ENCODE data around the gene HSBP1. TPM values are rescaled to one million over a fixed set of nuclear protein-coding genes. Genes with fewer than 3 reads are reported as not detected.
A peak's percentile ranks its signal among the peaks of the same experiment; 100 is the strongest.

HSBP1 gene
- 228 and 230 TPM in 2 replicates for total RNA-seq (2021)
- long read RNA-seq, full-length matches to known transcripts = 727 of 757 reads
- long read RNA-seq, partial matches to known transcripts = 2 of 757 reads
- long read RNA-seq, other reads (novel, unspliced or antisense) = 28 of 757 reads

- H3K4me3 Mint-ChIP-seq = peak within 1 kb of the TSS; percentile 96 to 98
- H3K27me3 Mint-ChIP-seq (ENCODE audit: low read depth) = 0 out of 2 replicates have a peak, but pooled peaks cover 1% of the 10 kb centered on the region
- H3K36me3 Mint-ChIP-seq (ENCODE audit: insufficient read depth in 1 of 3, low read depth in 3 of 3) = peaks cover 16 to 40% (median 29%) of the 10 kb centered on the region in 3 experiments; a peak in 6 of 7 replicates
- no peak within 1 kb of the TSS for H2BK120ac ChIP-seq (ENCODE audit: low read depth, low read length, poor library complexity, severe bottlenecking)
- no peaks in the 10 kb centered on the region for H3K27me3 ChIP-seq (ENCODE audit: insufficient read depth, low read length)
- peak within 1 kb of the TSS; percentile 79 for H3K4me2 ChIP-seq (ENCODE audit: insufficient read depth, insufficient read length, low read length)
- no peak for TF ChIP-seq CTCF (conservative IDR thresholded peaks at IDR 0.05)
- no peak within 1 kb of the TSS for H2BK20ac ChIP-seq (ENCODE audit: low read depth, low read length, poor library complexity, severe bottlenecking)
- no peaks in the 10 kb centered on the region for H3K9me3 ChIP-seq (ENCODE audit: control insufficient read depth, low read depth, low read length)
- peak within 1 kb of the TSS; percentile 68 to 97 (median 96); a peak in 6 of 7 replicates for H3K27ac Mint-ChIP-seq
- no peaks in the 10 kb centered on the region; a peak in 1 of 5 replicates for H3K9me3 Mint-ChIP-seq
- peak within 1 kb of the TSS; percentile 8 for H3K18ac ChIP-seq (ENCODE audit: insufficient read length, low read depth, low read length)
- H3K23me2 ChIP-seq (ENCODE audit: insufficient read length, low read depth, low read length, poor library complexity, severe bottlenecking) = peaks cover 3% of the 10 kb centered on the region
- no peak within 1 kb of the TSS for H3T11ph ChIP-seq (ENCODE audit: low read length)
- peaks cover 2% of the 10 kb centered on the region for H4K20me1 ChIP-seq (ENCODE audit: control insufficient read depth, insufficient read depth, insufficient read length)
- peak within 1 kb of the TSS; percentile 58 for H3K9ac ChIP-seq (ENCODE audit: extremely low read depth, insufficient read length, low read length)
- H3K79me1 ChIP-seq (ENCODE audit: insufficient read depth, low read depth, low read length, poor library complexity, severe bottlenecking) = peaks cover 4% of the 10 kb centered on the region
- peak; percentile 96 for DNase-seq
- no peak within 1 kb of the TSS for H3K27ac ChIP-seq (ENCODE audit: insufficient read length, low read depth, low read length)
- H3K14ac ChIP-seq (ENCODE audit: insufficient read depth, low read length) = peak within 1 kb of the TSS; percentile 33; the same call in 1 of the 2 replicates
- no peak within 1 kb of the TSS for H2BK15ac ChIP-seq (ENCODE audit: low read depth, low read length)
- H3K56ac ChIP-seq (ENCODE audit: insufficient read length, low read depth, low read length) = no peak within 1 kb of the TSS
- no peak within 1 kb of the TSS for H3K4ac ChIP-seq (ENCODE audit: low read depth, low read length)
- peaks cover 28% of the 10 kb centered on the region in 2 experiments for H3K4me1 Mint-ChIP-seq
- H2AFZ ChIP-seq (ENCODE audit: low read length) = no peak within 1 kb of the TSS
- no CpG with 5 or more reads among the region's 76 CpGs for WGBS (ENCODE audit: extremely low coverage, insufficient read length, low lambda C conversion rate)
- no peak within 1 kb of the TSS for H4K8ac ChIP-seq (replicated peaks; ENCODE audit: insufficient read length, low read depth, low read length)
- H3K23ac ChIP-seq (ENCODE audit: insufficient read length, low read depth, low read length) = no peak within 1 kb of the TSS
- H2BK12ac ChIP-seq (ENCODE audit: insufficient read length, low read depth, low read length) = no peak within 1 kb of the TSS
- no peak within 1 kb of the TSS for H2AK5ac ChIP-seq (ENCODE audit: insufficient read length, low read length)
- peaks cover 8% of the 10 kb centered on the region; the same call in 1 of the 2 replicates for H3K79me2 ChIP-seq (ENCODE audit: insufficient read depth, low read length)
- no peak within 1 kb of the TSS for H2BK5ac ChIP-seq (ENCODE audit: insufficient read length, low read length)
- H4K91ac ChIP-seq (ENCODE audit: insufficient read length, low read depth, low read length) = no peak within 1 kb of the TSS
- no peak within 1 kb of the TSS for H4K5ac ChIP-seq (ENCODE audit: insufficient read length, low read depth, low read length)
- peaks cover 9% of the 10 kb centered on the region for H3K4me1 ChIP-seq (ENCODE audit: insufficient read depth, low read length)
Observed at GRCh38 chr16:83807710-83808572, at the start of gene HSBP1. TSS of gene HSBP1 (plus strand) at chr16:83807978. CDS start at chr16:83808077, 99 bp downstream.
